Mammary epithelial cell (primary cell): ENCODE results near the gene MIB1.

Source experiments
- CTCF ChIP-seq, 2 donors: IDR thresholded peaks in 1 of 2; conservative IDR thresholded peaks in 1 of 2; 2 replicates each; pipeline ENCODE4 v1.5.1; 2011 to 2012; ENCODE audit warnings: inconsistent platforms in 2 of 2, low read length in 2 of 2, mild to moderate bottlenecking in 2 of 2, control low read depth in 1 of 2, low read depth in 1 of 2; ENCODE audit not compliant: insufficient read depth in 1 of 2; ENCODE audit errors: extremely low read depth in 1 of 2
- EZH2 ChIP-seq: IDR thresholded peaks from 2 replicates; pipeline ENCODE4 v1.6.1; 2012; ENCODE audit warnings: low read length, inconsistent platforms, borderline replicate concordance

GRCh38 chr18:21916594-21916993, 176.0 kb downstream of the MIB1 start:
- TF ChIP-seq CTCF (conservative IDR thresholded peaks at IDR 0.05 in 1 of 2, IDR thresholded peaks at IDR 0.05 in 1 of 2; ENCODE audit: extremely low read depth in 1 of 2, insufficient read depth in 1 of 2, low read depth in 1 of 2, low read length in 2 of 2) (no peak), EZH2 (no peak)
